CD8-positive, alpha-beta memory T cell (primary cell): ENCODE data around the gene PFN1. TPM values are rescaled to one million over a fixed set of nuclear protein-coding genes. Genes with fewer than 3 reads are reported as not detected.
"Not testable (repeated sequence)": the region's sequence is repeated elsewhere in the genome, so short reads cannot be mapped to it uniquely, and the experiment has no call there.

ENCODE experiments used
- CTCF ChIA-PET: fragments of 350-600 bp; sonication (Branson Sonifier 250); formaldehyde crosslinking; loops from one replicate; lab custom pipeline; 2021; ENCODE audit warnings: antibody characterized with exemption; lab: Charles Lee
- POLR2A ChIA-PET: fragments of 350-600 bp; sonication (Branson Sonifier 250); formaldehyde crosslinking; loops from one replicate; lab custom pipeline; 2021; ENCODE audit warnings: antibody characterized with exemption; lab: Charles Lee
- DNase-seq, 5 donors: peaks; one replicate each; pipeline versions ENCODE4 v3.0.0 to v3.0.0-alpha.2; 2020 to 2022; ENCODE audit warnings: mixed read lengths in 1 of 5
- H3K27ac ChIP-seq: one replicate; pipeline ENCODE4 v1.7.0; 2013; ENCODE audit warnings: low read depth, mild to moderate bottlenecking, low read length, moderate library complexity
- H3K27me3 ChIP-seq: 2 replicates; pipeline ENCODE4 v1.7.0; 2013; ENCODE audit warnings: low read length, mild to moderate bottlenecking; ENCODE audit not compliant: insufficient read depth, poor library complexity, severe bottlenecking
- H3K36me3 ChIP-seq: 2 replicates; pipeline ENCODE4 v1.7.0; 2013; ENCODE audit warnings: mild to moderate bottlenecking, low read length, moderate library complexity; ENCODE audit not compliant: insufficient read depth
- H3K4me1 ChIP-seq: 2 replicates; pipeline ENCODE4 v1.7.0; 2013; ENCODE audit warnings: mild to moderate bottlenecking, low read length, moderate library complexity; ENCODE audit not compliant: insufficient read depth
- H3K4me3 ChIP-seq: 2 replicates; pipeline ENCODE4 v1.7.0; 2013; ENCODE audit warnings: mild to moderate bottlenecking, low read length
- H3K9me3 ChIP-seq: 2 replicates; pipeline ENCODE4 v1.7.0; 2013; ENCODE audit warnings: mild to moderate bottlenecking, low read length
- H3K27ac Mint-ChIP-seq, 8 donors: one replicate each; pipeline ENCODE4 v1.8.0; 2020 to 2021; ENCODE audit warnings: mixed read lengths in 8 of 8, mild to moderate bottlenecking in 6 of 8, inconsistent platforms in 3 of 8, moderate library complexity in 3 of 8
- H3K27me3 Mint-ChIP-seq, 2 donors: one replicate each; pipeline ENCODE4 v1.8.0; 2020 to 2021; ENCODE audit warnings: mixed read lengths in 2 of 2, mild to moderate bottlenecking in 1 of 2, moderate library complexity in 1 of 2
- H3K36me3 Mint-ChIP-seq, 3 donors: one replicate each; pipeline ENCODE4 v1.8.0; 2020 to 2021; ENCODE audit warnings: mixed read lengths in 3 of 3, inconsistent platforms in 1 of 3, mild to moderate bottlenecking in 1 of 3
- H3K4me1 Mint-ChIP-seq, 3 donors: one replicate each; pipeline ENCODE4 v1.8.0; 2020 to 2021; ENCODE audit warnings: mixed read lengths in 3 of 3, inconsistent platforms in 1 of 3, mild to moderate bottlenecking in 1 of 3
- H3K4me3 Mint-ChIP-seq, 7 donors: one replicate each; pipeline ENCODE4 v1.8.0; 2020 to 2021; ENCODE audit warnings: mixed read lengths in 7 of 7, mild to moderate bottlenecking in 6 of 7, moderate library complexity in 4 of 7, inconsistent platforms in 2 of 7
- H3K9me3 Mint-ChIP-seq, 5 donors: one replicate each; pipeline ENCODE4 v1.8.0; 2020 to 2022; ENCODE audit warnings: mixed read lengths in 5 of 5, mild to moderate bottlenecking in 3 of 5, moderate library complexity in 2 of 5, inconsistent platforms in 1 of 5
- polyA plus RNA-seq: library from polyadenylated mRNA; unstranded; fragments of 300-500 nt; fragmentation: Illumina TruSeq; gene quantifications from one replicate; pipeline ENCODE4 v1.2.3, GENCODE V29; 2021
- total RNA-seq, 2 experiments: library from RNA; stranded (reverse); gene quantifications; one replicate each; pipeline ENCODE4 v1.2.3, GENCODE V29; 2021

PFN1 gene
- total and polyA plus RNA-seq, 3 experiments from 2014 or later, result 1,826 to 2,601 (median 1,841) TPM

GRCh38 chr17:4919511-4920047 lies 28.8 kb downstream of the PFN1 start:
- Histone ChIP-seq H3K36me3 (no peaks in the 10 kb centered on the region), H3K4me1 (no peaks in the 10 kb centered on the region), H3K27ac (no peak overlapping the region), H3K27me3 (no peaks in the 10 kb centered on the region), H3K4me3 (no peak overlapping the region), H3K9me3 (no peaks in the 10 kb centered on the region)
- POLR2A ChIA-PET, result no interaction called here
- H3K36me3 Mint-ChIP-seq, result no peaks in the 10 kb centered on the region
- H3K4me3 Mint-ChIP-seq, result no peak overlapping the region
- no peak overlapping the region for H3K27ac Mint-ChIP-seq
- peaks cover 0 to 1% (median 0%) of the 10 kb centered on the region in 3 donors for H3K4me1 Mint-ChIP-seq
- CTCF ChIA-PET, result interaction anchor here (2.3 kb wide), 1 partner anchor 10 kb away, joined by 7 read pairs; no protein-coding TSS in a partner anchor
- H3K27me3 Mint-ChIP-seq, result no peaks in the 10 kb centered on the region
- no peak for DNase-seq
- no peaks in the 10 kb centered on the region for H3K9me3 Mint-ChIP-seq

GRCh38 chr17:4914551-4914950 lies 33.8 kb downstream of the PFN1 start:
- POLR2A ChIA-PET, H3K4me1 Mint-ChIP-seq, H3K4me3 ChIP-seq, H3K4me3 Mint-ChIP-seq, H3K27me3 ChIP-seq, H3K9me3 Mint-ChIP-seq, H3K9me3 ChIP-seq, H3K36me3 Mint-ChIP-seq, DNase-seq, H3K36me3 ChIP-seq, H3K27ac ChIP-seq, H3K27me3 Mint-ChIP-seq, H3K4me1 ChIP-seq, H3K27ac Mint-ChIP-seq: not testable (repeated sequence)
- CTCF ChIA-PET, result interaction anchor here (1.4 to 1.9 kb wide), 3 partner anchors 9 to 53 kb away, joined by 5 to 7 read pairs (median 5); partner anchors contain the start of genes SLC25A11 and SPAG7

GRCh38 chr17:4913994-4914393 lies 34.3 kb downstream of the PFN1 start:
- no peaks in the 10 kb centered on the region for H3K9me3 Mint-ChIP-seq
- no peak overlapping the region for H3K4me3 Mint-ChIP-seq
- Histone ChIP-seq H3K27me3 (no peaks in the 10 kb centered on the region), H3K4me3 (no peak overlapping the region), H3K27ac (no peak overlapping the region), H3K9me3 (no peaks in the 10 kb centered on the region), H3K4me1 (peaks cover 9% of the 10 kb centered on the region), H3K36me3 (no peaks in the 10 kb centered on the region)
- peak overlapping the region in 1 of 8 donors; percentile 87 for H3K27ac Mint-ChIP-seq
- ChIA-PET CTCF (interaction anchor here (1.4 to 1.9 kb wide), 3 partner anchors 10 to 53 kb away, joined by 5 to 7 read pairs (median 5); partner anchors contain the start of genes SLC25A11 and SPAG7), POLR2A (no interaction called here)
- H3K27me3 Mint-ChIP-seq, result no peaks in the 10 kb centered on the region
- H3K4me1 Mint-ChIP-seq, result no peaks in the 10 kb centered on the region
- DNase-seq, result no peak
- H3K36me3 Mint-ChIP-seq, result no peaks in the 10 kb centered on the region

- H3K27me3 Mint-ChIP-seq, result no peaks in the 10 kb centered on the region
- peaks cover 0 to 7% (median 0%) of the 10 kb centered on the region in 3 donors for H3K4me1 Mint-ChIP-seq
- CTCF ChIA-PET, result interaction anchor here (0.6 to 2.9 kb wide), 36 partner anchors 9 to 342 kb away, joined by 3 to 25 read pairs (median 4); partner anchors contain the start of genes ARRB2, C17orf107, CAMTA2 and ENO3
- no peaks in the 10 kb centered on the region for H3K36me3 Mint-ChIP-seq
- Histone ChIP-seq H3K4me3 (no peak overlapping the region), H3K4me1 (peaks cover 18% of the 10 kb centered on the region), H3K36me3 (no peaks in the 10 kb centered on the region), H3K27me3 (no peaks in the 10 kb centered on the region), H3K27ac (no peak overlapping the region), H3K9me3 (no peaks in the 10 kb centered on the region)
- H3K9me3 Mint-ChIP-seq, result no peaks in the 10 kb centered on the region
- no peak overlapping the region for H3K27ac Mint-ChIP-seq
- H3K4me3 Mint-ChIP-seq, result no peak overlapping the region
- peak; percentile 45 to 83 (median 69) for DNase-seq
- POLR2A ChIA-PET, result interaction anchor here (0.6 to 1.7 kb wide), 4 partner anchors 31 to 122 kb away, joined by 3 to 15 read pairs (median 5); partner anchors contain the start of genes PFN1, RNF167, SLC25A11 and SPAG7
Measured at GRCh38 chr17:4908711-4909496, 39.4 kb downstream of the PFN1 start.

- Histone ChIP-seq H3K4me3 (no peak overlapping the region), H3K27ac (no peak overlapping the region), H3K4me1 (peaks cover 24% of the 10 kb centered on the region), H3K9me3 (no peaks in the 10 kb centered on the region), H3K36me3 (no peaks in the 10 kb centered on the region), H3K27me3 (no peaks in the 10 kb centered on the region)
- no peak overlapping the region for H3K4me3 Mint-ChIP-seq
- peaks cover 5 to 12% (median 5%) of the 10 kb centered on the region in 3 donors for H3K4me1 Mint-ChIP-seq
- no peaks in the 10 kb centered on the region for H3K36me3 Mint-ChIP-seq
- H3K9me3 Mint-ChIP-seq, result no peaks in the 10 kb centered on the region
- POLR2A ChIA-PET, result interaction anchor here (0.6 to 1.7 kb wide), 5 partner anchors 8 to 122 kb away, joined by 3 to 15 read pairs (median 4); partner anchors contain the start of genes PFN1, RNF167, SLC25A11 and SPAG7
- DNase-seq, result peak in 1 of 5 donors; percentile 47
- no peaks in the 10 kb centered on the region for H3K27me3 Mint-ChIP-seq
- CTCF ChIA-PET, result interaction anchor here (0.9 to 2.9 kb wide), 22 partner anchors 9 to 198 kb away, joined by 3 to 25 read pairs (median 6); partner anchors contain the start of genes ARRB2, C17orf107, CAMTA2 and INCA1
- H3K27ac Mint-ChIP-seq, result no peak overlapping the region
Measured at GRCh38 chr17:4908301-4908700, 40.0 kb downstream of the PFN1 start.

GRCh38 chr17:4906642-4907041 lies 41.7 kb downstream of the PFN1 start:
- not testable (repeated sequence) for H3K4me3 Mint-ChIP-seq, H3K27me3 ChIP-seq

GRCh38 chr17:4903051-4903818 lies 45.1 kb downstream of the PFN1 start, which contains the start of gene CHRNE:
Gene CHRNE, minus strand, starts transcription at chr17:4903098. Its CDS starts 35 bp downstream, at chr17:4903063.
- ChIA-PET CTCF (interaction anchor here (0.6 to 1.9 kb wide), 22 partner anchors 9 to 336 kb away, joined by 3 to 16 read pairs (median 4); partner anchors contain the start of genes INCA1, RNF167, SLC25A11 and SPAG7), POLR2A (interaction anchor here (1.0 to 1.6 kb wide), 3 partner anchors 37 to 64 kb away, joined by 3 to 7 read pairs (median 3); partner anchors contain the start of genes PFN1, RNF167 and SLC25A11)
- H3K4me3 Mint-ChIP-seq, result peak within 1 kb of the TSS; percentile 70 to 86 (median 79)
- DNase-seq, result peak; percentile 63 to 82 (median 71)
- Histone ChIP-seq H3K27me3 (no peaks in the 10 kb centered on the region), H3K4me3 (peak within 1 kb of the TSS; percentile 61), H3K27ac (peak within 1 kb of the TSS; percentile 58), H3K9me3 (no peaks in the 10 kb centered on the region), H3K4me1 (peaks cover 46% of the 10 kb centered on the region), H3K36me3 (no peaks in the 10 kb centered on the region)
- H3K27me3 Mint-ChIP-seq, result peaks cover 0 to 7% of the 10 kb centered on the region in 2 donors
- H3K27ac Mint-ChIP-seq, result peak within 1 kb of the TSS; percentile 83 to 96 (median 92)
- H3K4me1 Mint-ChIP-seq, result peaks cover 28 to 58% (median 35%) of the 10 kb centered on the region in 3 donors
- no peaks in the 10 kb centered on the region for H3K9me3 Mint-ChIP-seq
- peaks cover 0 to 6% (median 0%) of the 10 kb centered on the region in 3 donors for H3K36me3 Mint-ChIP-seq

More at GRCh38 chr17:4906642-4907041, 41.7 kb downstream of the PFN1 start:
- H3K27me3 Mint-ChIP-seq, POLR2A ChIA-PET, H3K9me3 Mint-ChIP-seq, H3K36me3 ChIP-seq, H3K36me3 Mint-ChIP-seq, H3K9me3 ChIP-seq, H3K27ac ChIP-seq, H3K4me3 ChIP-seq, DNase-seq: not testable (repeated sequence)
- H3K27ac Mint-ChIP-seq, result peak overlapping the region in 1 of 8 donors; percentile 47
- H3K4me1 ChIP-seq, result peaks cover 38% of the 10 kb centered on the region
- H3K4me1 Mint-ChIP-seq, result peaks cover 16 to 28% (median 18%) of the 10 kb centered on the region in 3 donors
- CTCF ChIA-PET, result interaction anchor here (2.0 kb wide), 1 partner anchor 61 kb away, joined by 7 read pairs; the partner anchor contains the start of gene SPAG7
